K562 (cell line): ENCODE data around the gene TAS2R19. TPM values are rescaled to one million over a fixed set of nuclear protein-coding genes. Genes with fewer than 3 reads are reported as not detected.

Experiments
- ATAC-seq: fragments of 200-7000 bp; cut with Tn5 transposase; 3 replicates; pipeline ENCODE4 v1.9.1; 2020; ENCODE audit warnings: moderate library complexity
- BruUV-seq: library from RNA; stranded (reverse); fragments of 400-500 nt; replicated peaks from 2 replicates; lab custom pipeline; 2021; lab: Mats Ljungman, UMichigan
- CTCF ChIA-PET: fragments of 300-600 bp; formaldehyde crosslinking; extraction: SDS; loops from one replicate; lab custom pipeline; 2021; ENCODE audit warnings: low intra/inter-chr PET ratio; lab: Yijun Ruan, JAX
- POLR2A ChIA-PET: fragments of 300-600, 350-650 bp; sonication (Branson Sonifier 250); formaldehyde crosslinking; extraction: SDS; loops from one replicate; lab custom pipeline; 2021; ENCODE audit warnings: antibody characterized with exemption, inconsistent platforms; lab: Yijun Ruan, JAX
- DNase-seq, 4 experiments: peaks; one replicate each; pipeline versions ENCODE4 v3.0.0 to v3.0.0-alpha.2; 2011 to 2018; ENCODE audit warnings: low spot score in 3 of 4, mixed read lengths in 3 of 4; ENCODE audit errors: extremely low read depth in 1 of 4
- FAIRE-seq: peaks from 2 replicates; lab custom pipeline; 2011; peaks lifted over from hg19 to GRCh38; lab: Jason Lieb, UNC
- H2AFZ ChIP-seq: 2 replicates; pipeline ENCODE4 v1.6.0; 2011; ENCODE audit warnings: low read depth, low read length, control low read depth, inconsistent platforms
- H3K27ac ChIP-seq: fragments of 200-600 bp; 3 replicates; pipeline ENCODE4 v1.8.0; 2011; ENCODE audit warnings: low read depth, mild to moderate bottlenecking, control low read depth, inconsistent platforms, low read length, moderate library complexity, mixed read lengths; ENCODE audit errors: extremely low read depth
- H3K27me3 ChIP-seq, 2 experiments: fragments of 300-600 bp in 1 of 2; 2 replicates in 1 of 2; 3 replicates in 1 of 2; pipeline versions ENCODE4 v1.6.0 to v1.8.0; 2011; ENCODE audit warnings: inconsistent platforms in 2 of 2, low read length in 2 of 2, mild to moderate bottlenecking in 1 of 2, mixed read lengths in 1 of 2, moderate library complexity in 1 of 2; ENCODE audit not compliant: control insufficient read depth in 2 of 2, insufficient read depth in 2 of 2
- H3K36me3 ChIP-seq: fragments of 300-600 bp; 3 replicates; pipeline ENCODE4 v1.8.0; 2011; ENCODE audit warnings: mild to moderate bottlenecking, low read length, inconsistent platforms; ENCODE audit not compliant: control insufficient read depth, insufficient read depth
- H3K4me1 ChIP-seq, 2 experiments: fragments of 200-600 bp in 1 of 2; replicated peaks in 1 of 2; 2 replicates in 1 of 2; 3 replicates in 1 of 2; pipeline versions ENCODE4 v1.5.1 to v1.8.0; 2011; ENCODE audit warnings: inconsistent platforms in 2 of 2, low read length in 2 of 2, mild to moderate bottlenecking in 1 of 2, mixed read lengths in 1 of 2, moderate library complexity in 1 of 2; ENCODE audit not compliant: control insufficient read depth in 2 of 2, insufficient read depth in 2 of 2
- H3K4me2 ChIP-seq: 2 replicates; pipeline ENCODE4 v1.6.1; 2011; ENCODE audit warnings: low read length, control low read depth, inconsistent platforms, mixed read lengths; ENCODE audit not compliant: insufficient read depth
- H3K4me3 ChIP-seq: fragments of 200-600 bp; sonication (generic), shearing (Covaris generic); 2 replicates; pipeline ENCODE4 v1.5.1; 2016; ENCODE audit warnings: control low read depth, inconsistent platforms
- H3K79me2 ChIP-seq: fragments of 200-600 bp; 3 replicates; pipeline ENCODE4 v1.8.0; 2011; ENCODE audit warnings: low read length, inconsistent platforms; ENCODE audit not compliant: control insufficient read depth, insufficient read depth
- H3K9ac ChIP-seq, 2 experiments: 2 replicates each; pipeline versions ENCODE4 v1.6.0 to v1.6.1; 2011; ENCODE audit warnings: low read depth in 2 of 2, low read length in 2 of 2, control low read depth in 1 of 2, inconsistent platforms in 1 of 2, mild to moderate bottlenecking in 1 of 2, mixed read lengths in 1 of 2; ENCODE audit not compliant: insufficient read depth in 1 of 2
- H3K9me1 ChIP-seq: one replicate; pipeline ENCODE4 v1.6.0; 2011; ENCODE audit warnings: inconsistent platforms, mild to moderate bottlenecking, low read length, moderate library complexity; ENCODE audit not compliant: control insufficient read depth, insufficient read depth
- H3K9me3 ChIP-seq: replicated peaks from 2 replicates; pipeline ENCODE4 v1.5.1; 2011; ENCODE audit warnings: low read depth, low read length, inconsistent platforms; ENCODE audit not compliant: control insufficient read depth, insufficient read depth
- H4K20me1 ChIP-seq: replicated peaks from 2 replicates; pipeline ENCODE4 v1.6.1; 2011; ENCODE audit warnings: low read length, inconsistent platforms, mixed read lengths; ENCODE audit not compliant: control insufficient read depth, insufficient read depth
- C11orf30 ChIP-seq: fragments of 450-650 bp; IDR thresholded peaks from 2 replicates; pipeline ENCODE4 v1.6.1; 2016; ENCODE audit warnings: low read depth, mild to moderate bottlenecking
- GATAD2A ChIP-seq: fragments of 450-650 bp; IDR thresholded peaks from 2 replicates; pipeline ENCODE4 v1.6.1; 2017
- HCFC1 ChIP-seq: IDR thresholded peaks from 2 replicates; pipeline ENCODE4 v1.6.1; 2012; ENCODE audit warnings: low read depth, low read length, improper control_type of control experiment
- MLX ChIP-seq, 2 experiments: fragments of 450-650 bp in 1 of 2; sonication (generic) in 1 of 2; formaldehyde crosslinking; conservative IDR thresholded peaks; 2 replicates each; pipeline versions ENCODE4 v1.4.0 to v1.8.1; 2020 to 2022; ENCODE audit warnings: mild to moderate bottlenecking in 1 of 2, missing genetic modification reagents in 1 of 2
- MYNN ChIP-seq, 2 experiments: sonication (generic); formaldehyde crosslinking in 1 of 2; IDR thresholded peaks; 2 replicates each; pipeline versions ENCODE4 v1.5.0 to v1.6.1; 2016 to 2020; ENCODE audit warnings: antibody characterized with exemption in 1 of 2, missing genetic modification reagents in 1 of 2
- RFX5 ChIP-seq: IDR thresholded peaks from 2 replicates; pipeline ENCODE4 v1.6.1; 2011; ENCODE audit warnings: low read depth, mild to moderate bottlenecking, improper control_type of control experiment, low read length
- RUNX1 ChIP-seq: sonication (generic); IDR thresholded peaks from 2 replicates; pipeline ENCODE4 v1.6.1; 2016; ENCODE audit warnings: antibody characterized with exemption, low read depth
- TRIM24 ChIP-seq, 2 experiments: fragments of 450-650 bp; IDR thresholded peaks; 2 replicates each; pipeline ENCODE4 v1.6.1; 2016
- ZBTB11 ChIP-seq, 3 experiments: fragments of 200-800 bp in 1 of 3; fragments of 250-450 bp in 1 of 3; fragments of 450-650 bp in 1 of 3; sonication (Bioruptor Pico) in 1 of 3; sonication (Bioruptor generic) in 1 of 3; formaldehyde crosslinking in 1 of 3; IDR thresholded peaks; 2 replicates each; pipeline versions ENCODE4 v1.6.1 to v1.8.0; 2016 to 2022; ENCODE audit warnings: mild to moderate bottlenecking in 2 of 3, missing genetic modification characterization in 2 of 3, missing compliant biosample characterization in 1 of 3, moderate library complexity in 1 of 3
- ZBTB12 ChIP-seq: fragments of 250-450 bp; sonication (Bioruptor Pico); IDR thresholded peaks from 2 replicates; pipeline ENCODE4 v1.4.0; 2020
- ZNF316 ChIP-seq: fragments of 450-650 bp; IDR thresholded peaks from 2 replicates; pipeline ENCODE4 v1.6.1; 2016
- ZNF507 ChIP-seq: conservative IDR thresholded peaks from 2 replicates; pipeline ENCODE4 v1.6.1; 2017; ENCODE audit warnings: missing genetic modification characterization, missing compliant biosample characterization
- ZNF592 ChIP-seq: fragments of 450-650 bp; IDR thresholded peaks from 2 replicates; pipeline ENCODE4 v1.6.1; 2017; ENCODE audit warnings: antibody characterized with exemption, mild to moderate bottlenecking
- WGBS: fragments of 100-300 bp; shearing (Covaris generic); methylation state at CpG from one replicate; pipeline ENCODE4 v1.1.6; 2016; ENCODE audit warnings: low coverage, mixed read lengths; ENCODE audit not compliant: insufficient coverage; ENCODE audit errors: missing lambda C conversion rate; 5-methylcytosine and 5-hydroxymethylcytosine counted together
- in situ Hi-C: fragments of 300-500 bp; cut with MboI; formaldehyde crosslinking; loops from 4 replicates; pipeline ENCODE4 v1.15.0; 2018; ENCODE audit warnings: inconsistent platforms, mixed read lengths
- intact Hi-C: fragments of 100-400 bp; cut with micrococcal nuclease; formaldehyde crosslinking; loops from 2 replicates; pipeline ENCODE4 v1.14.2; 2022
- polyA plus RNA-seq, 8 experiments: library from polyadenylated mRNA; depleted of rRNA in 4 of 8; stranded (reverse) in 5 of 8; unstranded in 3 of 8; fragments of >200 nt; fragmentation: Nextera tagmentation in 2 of 8; fragmentation: Illumina TruSeq in 1 of 8; extraction: Ambion mirVana in 2 of 8; extraction: Trizol in 1 of 8; gene quantifications; 2 replicates each; pipeline versions ENCODE4 v1.2.1 to v1.2.3, GENCODE V29; 2011 to 2014; ENCODE audit warnings: inconsistent platforms in 1 of 8, missing spikeins in 1 of 8
- total RNA-seq, 7 experiments: library from RNA; depleted of rRNA in 6 of 7; stranded (reverse); fragments of >200 nt in 6 of 7; fragmentation: Illumina TruSeq in 2 of 7; extraction: Trizol in 2 of 7; gene quantifications; 2 replicates each; pipeline versions ENCODE4 v1.2.1 to v1.2.3, GENCODE V29; 2011 to 2021; ENCODE audit warnings: low replicate concordance in 1 of 7

TAS2R19 gene
- total and polyA plus RNA-seq, 9 of the 15 experiments (the other 6 are each of a cell fraction or from before 2014, with no cell fraction given), result 0.13 to 3.0 (median 0.86) TPM; not detected in 2

GRCh38 chr12:10986812-10987211 lies 35.6 kb downstream of the TAS2R19 start, which contains the start of gene TAS2R50 (continued):
- no peak for TF ChIP-seq RFX5
- no peak for TF ChIP-seq ZNF592

GRCh38 chr12:10982244-10982643 lies 40.2 kb downstream of the TAS2R19 start:
- intact Hi-C loops, result no loop called here
- ChIA-PET POLR2A (no interaction called here), CTCF (no interaction called here)
- DNase-seq, result no peak
- Histone ChIP-seq H4K20me1 (no peaks in the 10 kb centered on the region), H3K79me2 (no peaks in the 10 kb centered on the region), H3K4me1 (no peaks in the 10 kb centered on the region), H3K36me3 (no peaks in the 10 kb centered on the region), H3K4me2 (no peak overlapping the region), H3K9ac (no peak overlapping the region), H2AFZ (no peak overlapping the region), H3K27ac (no peak overlapping the region), H3K9me3 (no peaks in the 10 kb centered on the region), H3K4me3 (no peak overlapping the region), H3K9me1 (no peaks in the 10 kb centered on the region), H3K27me3 (no peaks in the 10 kb centered on the region)
- BruUV-seq, result no TSS peak
- no peak for ATAC-seq
- WGBS, result 83% methylated on average over 5 of the region's 5 CpGs
- in situ Hi-C loops, result no loop called here
- FAIRE-seq, result no peak
- TF ChIP-seq MYNN (IDR thresholded peaks at IDR 0.05) (no peak), MYNN (CRISPR knock-in tag; IDR thresholded peaks at IDR 0.05) (no peak), RUNX1 (no peak), ZBTB11 (CRISPR knock-in tag; IDR thresholded peaks at IDR 0.05) (no peak), TRIM24 (IDR thresholded peaks at IDR 0.05) (no peak), MLX (CRISPR knock-in tag; conservative IDR thresholded peaks at IDR 0.05) (no peak), GATAD2A (no peak), ZNF507 (tag) (no peak), ZBTB12 (no peak), C11orf30 (no peak), HCFC1 (no peak), ZNF316 (no peak)
